HG03159 (cell line): ENCODE results near the gene KCNC4.

Experiments used
- ATAC-seq: cut with Tn5 transposase; IDR thresholded peaks from one replicate; pipeline ENCODE4 v1.9.1; 2021; ENCODE audit warnings: mild to moderate bottlenecking, moderate library complexity; ENCODE audit not compliant: unreplicated experiment

KCNC4 gene

DNA sequence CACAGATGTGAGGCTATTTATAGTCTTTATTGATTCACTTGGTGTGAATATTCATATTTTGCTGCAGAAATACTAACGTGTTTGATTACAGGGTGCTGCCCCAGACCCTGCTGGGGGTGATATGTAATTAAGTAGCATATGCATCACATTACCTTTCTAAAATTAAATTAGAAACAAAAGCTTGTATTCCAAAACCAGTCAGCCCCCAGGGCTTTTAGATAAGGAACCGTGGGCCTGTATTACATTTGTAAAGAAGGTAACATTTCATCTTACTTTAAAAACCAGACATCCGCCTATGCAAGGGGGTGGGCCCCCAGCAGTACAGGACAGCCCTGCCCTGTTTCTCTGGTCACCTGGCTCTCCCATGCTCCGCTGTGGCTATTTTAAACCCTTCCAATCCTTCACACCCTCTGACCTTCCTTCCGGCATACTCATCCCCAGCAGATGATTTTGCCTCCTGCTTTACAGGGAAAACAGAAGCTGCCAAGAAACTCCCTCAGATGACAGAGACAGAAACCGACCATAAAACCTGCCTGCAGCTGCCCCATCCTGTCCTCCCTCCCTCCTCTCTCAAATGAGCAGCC is 22.0 kb upstream of the KCNC4 start:
- ATAC-seq, result no peak

DNA sequence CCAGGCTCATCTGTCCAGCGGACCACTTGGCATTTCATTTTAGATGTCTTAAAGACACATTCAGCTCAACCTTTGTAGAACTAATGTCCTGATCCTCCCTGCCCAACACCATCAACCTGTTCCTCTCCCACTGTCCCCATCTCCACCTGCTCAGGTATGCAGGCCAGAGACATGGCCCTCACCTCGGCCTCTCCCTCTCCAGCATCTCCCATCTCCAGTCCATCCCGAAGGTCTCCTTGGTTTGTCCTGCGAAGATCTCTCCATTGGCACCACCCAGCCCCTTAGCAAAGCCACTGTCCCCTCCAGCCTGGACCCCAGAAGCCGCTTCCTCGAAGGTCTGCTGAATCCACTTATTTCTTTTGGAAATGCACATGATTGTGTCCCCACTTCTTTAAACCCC is 20.9 kb upstream of the KCNC4 start:
- ATAC-seq, result no peak

DNA sequence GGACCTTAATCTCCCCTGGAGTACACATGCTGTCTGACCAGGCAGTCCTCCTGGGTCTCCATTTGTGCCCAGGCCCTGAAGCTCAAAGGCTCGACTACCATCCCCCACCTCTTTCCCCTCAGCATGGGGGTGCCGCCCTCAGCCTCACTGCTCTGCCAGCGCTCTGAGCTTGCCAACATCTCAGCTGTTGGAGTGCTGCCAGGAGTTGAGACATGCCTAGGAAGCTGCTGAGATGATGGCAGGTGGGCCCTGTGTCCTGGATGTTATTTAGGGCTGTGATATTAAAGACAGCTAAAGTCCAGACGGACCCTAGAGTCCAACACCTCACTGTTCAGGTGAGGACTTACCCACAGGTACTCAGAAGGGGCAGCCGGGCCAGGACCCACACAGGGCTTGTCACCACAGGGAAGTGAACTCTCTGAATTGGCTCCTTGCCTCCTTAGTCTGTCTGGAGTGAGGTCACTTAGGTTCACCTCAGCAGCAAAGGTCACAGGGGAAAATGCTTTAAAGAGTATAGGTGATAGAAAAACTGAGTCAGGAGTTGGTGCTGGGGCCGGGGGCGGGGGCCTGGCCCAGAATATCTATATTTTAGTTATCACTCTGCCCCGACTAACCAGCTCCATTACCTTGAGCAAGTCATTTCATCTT is 19.7 kb upstream of the KCNC4 start:
- no peak for ATAC-seq

DNA sequence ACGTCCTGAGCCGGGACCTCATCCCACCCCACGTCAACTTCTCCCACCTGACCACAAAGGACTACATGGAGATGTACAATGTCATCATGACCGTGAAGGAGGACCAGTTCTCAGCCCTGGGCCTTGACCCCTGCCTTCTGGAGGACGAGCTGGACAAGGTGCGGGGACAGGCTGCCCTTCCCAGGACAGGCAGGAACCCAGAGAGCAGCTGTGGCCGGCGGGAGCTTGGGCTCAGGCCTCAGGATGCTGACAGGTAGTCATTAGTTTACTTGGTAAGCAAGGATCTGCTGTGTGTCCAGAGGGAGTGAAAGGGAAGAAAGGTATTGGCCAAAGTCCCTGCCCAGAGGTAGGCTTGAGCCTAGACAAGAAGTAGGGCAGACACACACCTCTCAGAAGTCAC is 17.6 kb upstream of the KCNC4 start:
- no peak for ATAC-seq

DNA sequence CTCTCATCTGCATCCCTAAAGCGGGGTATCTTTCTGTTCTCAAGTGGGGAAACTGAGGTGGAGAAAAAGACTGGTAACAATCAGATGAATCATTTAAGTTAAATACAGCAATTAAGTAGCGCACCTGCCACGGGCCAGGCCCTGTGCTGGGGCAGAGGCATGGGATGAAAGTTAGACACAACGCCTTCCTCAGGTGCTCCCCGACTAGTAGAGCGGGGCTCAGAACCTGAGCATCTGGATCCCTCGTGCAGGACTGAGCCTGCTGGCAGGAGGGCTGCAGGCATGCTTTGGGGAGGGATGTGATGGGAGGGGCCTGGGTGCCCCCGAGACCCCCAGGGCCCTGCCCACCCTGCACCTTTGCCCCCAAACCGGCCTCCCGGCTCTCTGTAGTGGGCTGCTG is 14.9 kb upstream of the KCNC4 start:
- ATAC-seq, result no peak

DNA sequence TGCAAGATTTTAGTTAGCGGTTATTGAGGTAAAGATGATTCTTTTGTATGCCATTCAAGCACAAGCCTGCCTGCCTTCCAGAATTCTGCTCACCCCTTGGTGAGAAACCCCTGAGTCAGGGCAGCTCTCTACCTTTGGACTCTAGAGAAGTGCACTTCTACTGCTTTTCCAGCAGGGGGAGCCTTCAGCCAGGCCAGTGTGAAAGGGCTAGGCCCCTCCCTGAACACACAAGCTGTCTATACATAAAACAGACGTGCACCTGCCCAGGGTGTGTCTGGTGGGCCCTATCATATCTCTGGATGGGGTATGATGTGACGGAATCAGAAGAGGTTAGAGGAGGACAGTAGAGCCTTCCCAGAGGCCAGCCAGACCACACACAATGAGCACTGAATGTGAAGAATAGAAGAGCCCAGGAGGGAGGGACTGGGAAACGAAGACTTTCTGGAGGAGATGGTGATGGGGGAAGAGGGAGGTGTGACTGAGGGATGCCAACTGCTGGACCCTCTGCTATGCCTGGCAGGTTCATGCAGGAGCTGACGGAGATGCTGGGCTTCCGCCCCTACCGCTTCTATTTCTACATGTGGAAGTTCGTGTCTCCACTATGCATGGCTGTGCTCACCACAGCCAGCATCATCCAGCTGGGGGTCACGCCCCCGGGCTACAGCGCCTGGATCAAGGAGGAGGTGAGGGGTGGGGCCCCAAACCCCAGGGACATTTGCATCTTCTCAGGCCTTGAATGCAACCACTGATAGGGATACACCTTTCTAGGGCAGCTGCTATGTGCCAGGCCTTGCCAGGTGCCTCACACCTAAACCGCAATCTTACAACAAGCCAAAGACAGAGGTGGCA is 13.0 kb upstream of the KCNC4 start:
- no peak for ATAC-seq

DNA sequence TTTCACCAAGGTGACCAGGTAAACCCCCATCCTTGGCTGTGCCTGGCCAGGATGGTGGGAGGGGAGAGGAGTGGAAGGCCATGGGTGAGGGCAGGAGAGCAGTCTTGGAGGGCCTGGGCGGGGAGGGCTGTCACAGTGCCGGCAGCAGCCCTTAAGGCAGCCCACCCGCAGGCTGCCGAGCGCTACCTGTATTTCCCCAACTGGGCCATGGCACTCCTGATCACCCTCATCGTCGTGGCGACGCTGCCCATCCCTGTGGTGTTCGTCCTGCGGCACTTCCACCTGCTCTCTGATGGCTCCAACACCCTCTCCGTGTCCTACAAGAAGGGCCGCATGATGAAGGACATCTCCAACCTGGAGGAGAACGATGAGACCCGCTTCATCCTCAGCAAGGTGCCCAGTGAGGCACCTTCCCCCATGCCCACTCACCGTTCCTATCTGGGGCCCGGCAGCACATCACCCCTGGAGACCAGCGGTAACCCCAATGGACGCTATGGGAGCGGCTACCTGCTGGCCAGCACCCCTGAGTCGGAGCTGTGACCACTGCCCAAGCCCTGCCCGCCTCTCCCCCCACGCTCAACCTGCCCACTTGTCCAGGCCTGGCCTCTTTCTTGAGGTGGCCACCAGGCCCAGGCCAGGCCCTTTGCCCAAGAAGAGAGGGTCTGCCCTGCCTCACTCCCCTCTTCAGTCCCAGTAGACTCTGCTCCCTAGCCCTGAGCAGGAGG is 12.0 kb upstream of the KCNC4 start:
- no peak for ATAC-seq

DNA sequence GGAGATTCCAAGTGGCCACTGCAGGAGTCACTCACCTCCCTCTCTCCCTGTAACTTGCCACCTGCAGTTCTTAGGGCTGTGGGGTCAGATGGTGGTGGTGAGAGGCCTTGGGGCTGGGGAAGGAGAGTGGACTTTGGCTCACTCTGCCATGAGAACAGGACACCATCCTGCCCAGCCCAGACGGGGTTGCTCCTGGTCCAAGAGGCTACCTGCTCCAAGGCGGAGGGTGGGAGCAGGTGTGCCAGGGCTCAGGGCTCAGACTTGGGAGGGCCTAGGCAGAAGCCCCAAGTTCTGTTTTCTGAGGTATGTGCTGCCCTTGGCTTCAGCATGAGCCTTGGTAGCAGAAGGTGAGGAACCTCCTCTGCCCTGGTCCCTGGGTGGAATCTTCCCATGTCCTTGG is 11.4 kb upstream of the KCNC4 start:
- no peak for ATAC-seq

DNA sequence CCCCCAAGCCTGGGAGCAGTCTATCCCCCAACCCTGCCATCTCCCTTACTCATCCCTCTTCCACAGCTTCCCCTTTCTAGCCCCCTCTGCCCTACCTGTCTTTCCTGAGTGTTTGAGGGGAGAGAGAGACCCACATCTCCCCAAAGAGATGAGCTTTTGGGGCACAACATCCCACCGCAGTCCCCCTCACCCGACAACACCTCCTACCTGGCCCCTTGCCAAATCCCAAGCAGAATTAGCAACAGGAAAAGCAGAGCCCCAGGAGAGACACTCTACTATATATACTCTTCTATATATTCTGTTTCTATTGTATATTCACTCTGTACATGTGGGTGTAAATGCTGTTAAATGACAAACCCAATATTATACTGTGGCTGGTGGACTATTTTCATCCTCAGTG is 9.9 kb upstream of the KCNC4 start:
- no peak for ATAC-seq

DNA sequence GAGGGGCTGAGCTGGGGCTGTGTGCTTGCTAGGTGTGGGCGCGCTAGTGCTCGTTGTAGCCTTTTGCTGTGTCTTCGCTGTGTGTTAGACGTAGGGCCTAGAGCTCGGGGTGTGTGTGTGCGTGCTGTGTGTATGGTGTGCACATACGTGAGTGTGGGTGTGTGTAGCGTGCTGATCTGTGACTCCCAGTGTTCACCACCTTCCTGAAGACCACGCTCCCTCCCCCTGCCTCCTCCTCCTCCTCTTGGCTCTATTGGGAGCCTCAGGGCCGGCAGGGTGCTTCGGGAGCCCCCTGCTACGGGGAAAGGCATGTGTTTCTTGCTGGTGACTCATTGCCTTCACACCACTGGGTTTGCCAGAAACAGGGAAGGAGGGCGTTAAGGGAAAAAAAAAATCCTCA is 9.4 kb upstream of the KCNC4 start:
- no peak for ATAC-seq

DNA sequence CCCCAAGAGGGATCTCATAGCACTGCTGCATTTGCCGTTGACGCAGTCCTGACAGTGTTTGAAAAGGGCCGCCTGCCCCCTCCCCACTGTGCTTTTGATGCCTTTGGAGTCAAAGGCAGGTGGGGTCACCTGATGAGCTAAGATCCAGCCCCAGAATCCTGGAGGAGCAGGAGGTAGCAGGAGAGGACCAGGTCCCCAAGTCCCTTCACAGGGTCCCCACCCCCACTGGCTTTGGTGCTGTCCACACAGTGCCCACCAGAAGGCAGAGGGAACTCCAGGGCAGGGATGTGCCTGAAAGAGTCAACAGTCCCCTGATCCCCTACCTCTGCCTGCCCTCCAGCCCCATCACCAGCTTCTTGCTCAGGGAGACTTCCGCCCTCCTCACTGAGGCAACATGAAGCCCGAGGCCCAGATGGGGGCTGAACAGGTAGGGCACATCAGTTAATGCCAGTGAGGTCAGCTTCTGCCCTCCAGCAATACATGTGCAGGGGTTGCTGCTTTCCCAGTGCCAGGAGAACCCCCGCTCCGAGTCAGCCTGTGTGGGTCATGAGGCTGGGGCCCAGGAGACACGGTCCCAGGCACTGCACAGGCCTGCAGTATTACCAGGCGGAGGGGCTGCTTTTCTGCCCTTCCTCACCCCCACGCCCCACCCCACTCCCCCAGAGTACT is 8.8 kb upstream of the KCNC4 start:
- ATAC-seq, result no peak

DNA sequence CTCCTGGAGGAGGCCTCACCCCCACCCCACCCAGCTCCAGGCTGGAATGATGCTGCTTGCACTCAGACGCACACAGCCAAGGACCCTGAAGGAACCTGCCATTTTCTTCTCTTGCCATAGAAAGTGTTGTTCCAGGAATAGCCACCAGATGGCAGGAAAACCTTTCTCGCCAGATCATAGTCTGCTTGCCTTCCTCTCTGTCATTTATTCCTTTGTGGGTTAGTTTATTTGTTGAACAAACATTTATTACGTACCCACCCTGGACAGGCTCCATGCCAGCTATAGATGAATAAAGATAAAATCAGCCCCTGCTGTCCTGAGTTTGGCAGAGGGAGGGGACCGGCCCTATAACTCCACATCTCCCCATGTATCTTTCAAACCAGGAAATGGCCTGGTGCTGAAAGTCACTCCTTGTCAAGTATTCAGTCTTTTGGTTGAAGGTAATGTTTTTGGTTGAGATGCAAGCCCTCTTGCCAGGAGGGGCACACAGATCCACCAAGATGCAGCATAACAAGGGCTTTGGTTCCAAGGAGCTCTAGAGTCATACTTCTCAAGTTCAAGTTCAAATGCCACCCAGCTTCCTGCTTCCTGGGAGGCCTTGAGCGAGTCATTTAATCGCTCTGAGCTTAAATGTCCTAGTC is 7.0 kb upstream of the KCNC4 start:
- ATAC-seq, result no peak

DNA sequence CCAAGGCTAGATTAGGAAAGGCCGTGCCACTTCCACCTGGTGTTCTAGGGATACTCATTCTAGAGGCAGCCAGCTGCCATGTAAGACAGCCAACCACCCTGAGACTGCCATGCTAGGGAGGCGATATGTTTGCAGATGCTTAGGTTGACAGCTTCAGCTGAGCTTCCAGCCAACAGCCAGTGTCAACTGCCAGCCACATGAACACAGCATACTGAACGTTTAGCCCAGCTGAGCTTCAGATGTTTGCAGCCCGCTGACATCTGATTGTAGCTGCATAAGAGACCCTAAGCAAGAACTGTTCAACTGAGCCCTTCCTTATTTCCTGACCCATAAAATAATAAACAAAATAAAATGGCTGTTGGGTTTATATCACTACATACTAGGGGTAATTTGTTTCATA is 5.0 kb upstream of the KCNC4 start:
- ATAC-seq, result no peak

DNA sequence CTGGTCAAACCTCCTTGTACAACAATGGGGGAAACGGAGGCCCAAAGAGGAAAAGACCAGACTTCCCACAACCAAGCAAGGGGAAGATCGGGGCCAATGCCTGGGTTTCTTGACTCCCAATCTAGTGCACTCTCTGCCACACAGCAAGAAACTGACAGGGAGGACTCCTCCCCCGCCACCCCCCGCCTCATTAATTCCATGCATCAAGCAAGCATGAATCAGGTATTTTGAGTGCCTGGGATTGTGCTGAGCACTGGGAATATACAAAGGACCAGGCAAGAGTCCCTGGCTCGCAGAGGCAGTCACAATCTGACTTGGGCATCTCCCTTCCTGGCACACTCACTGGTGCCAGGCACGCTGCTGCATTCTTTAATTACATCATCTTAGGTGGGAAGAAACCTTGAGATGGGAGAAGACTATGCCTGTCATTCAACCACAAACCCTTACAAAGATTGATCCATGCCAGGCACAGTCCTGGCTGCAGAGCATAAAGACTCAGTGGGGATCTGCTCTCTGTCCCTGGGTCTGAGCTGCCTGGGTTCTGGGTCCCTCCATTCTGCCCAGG is 4.4 kb upstream of the KCNC4 start:
- ATAC-seq, result no peak

DNA sequence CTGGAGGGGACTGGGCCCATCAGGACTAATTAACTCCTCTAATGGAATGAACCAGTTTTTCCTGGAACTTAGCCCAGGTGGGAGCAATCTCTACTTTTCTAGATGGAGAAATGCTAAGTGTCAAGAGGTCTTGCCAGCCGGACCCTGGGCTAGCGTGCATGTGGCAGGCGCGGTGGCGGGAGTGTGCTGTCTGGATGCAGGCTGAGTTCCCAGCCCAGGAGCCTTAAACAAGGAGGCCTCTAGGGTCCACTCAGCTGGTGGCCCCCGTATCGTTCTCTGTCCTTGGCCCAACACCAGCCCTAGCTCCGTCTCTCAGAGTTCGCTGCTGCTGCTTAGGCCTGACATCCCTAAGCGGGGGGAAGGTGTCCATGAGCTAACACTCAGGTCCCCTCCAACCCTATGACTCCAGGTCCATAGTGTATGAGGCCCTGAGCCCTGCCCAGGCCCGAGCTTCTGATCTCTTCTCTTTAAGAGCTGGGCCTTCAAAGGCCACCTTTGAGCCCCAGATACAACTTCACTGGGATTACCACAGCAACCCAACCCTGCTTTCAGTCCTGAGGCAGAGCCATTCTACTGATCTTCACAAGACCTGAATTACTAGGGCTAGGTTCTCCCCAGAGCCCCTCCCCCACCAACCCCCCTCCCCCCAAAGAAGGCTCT is 3.7 kb upstream of the KCNC4 start:
- no peak for ATAC-seq

DNA sequence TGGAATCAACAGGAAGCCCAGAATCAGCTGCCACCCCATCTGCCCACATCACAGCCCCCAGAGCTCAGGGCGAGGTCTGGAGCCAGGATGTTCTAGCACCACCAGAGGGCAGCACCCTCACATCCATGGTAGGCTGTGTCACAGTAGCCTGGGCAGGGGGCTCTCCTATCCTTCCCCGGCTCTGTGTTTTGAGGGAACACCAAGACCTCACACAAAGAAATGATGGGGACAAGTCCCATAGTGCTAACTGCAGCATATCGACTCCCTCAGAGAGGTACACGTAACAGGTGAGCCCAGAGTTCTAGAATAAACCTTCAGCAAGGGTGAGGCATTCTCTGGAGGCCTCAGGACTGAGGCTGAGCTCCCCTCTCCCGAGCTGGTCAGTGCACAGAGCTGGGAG is 2.3 kb upstream of the KCNC4 start:
- no peak for ATAC-seq

DNA sequence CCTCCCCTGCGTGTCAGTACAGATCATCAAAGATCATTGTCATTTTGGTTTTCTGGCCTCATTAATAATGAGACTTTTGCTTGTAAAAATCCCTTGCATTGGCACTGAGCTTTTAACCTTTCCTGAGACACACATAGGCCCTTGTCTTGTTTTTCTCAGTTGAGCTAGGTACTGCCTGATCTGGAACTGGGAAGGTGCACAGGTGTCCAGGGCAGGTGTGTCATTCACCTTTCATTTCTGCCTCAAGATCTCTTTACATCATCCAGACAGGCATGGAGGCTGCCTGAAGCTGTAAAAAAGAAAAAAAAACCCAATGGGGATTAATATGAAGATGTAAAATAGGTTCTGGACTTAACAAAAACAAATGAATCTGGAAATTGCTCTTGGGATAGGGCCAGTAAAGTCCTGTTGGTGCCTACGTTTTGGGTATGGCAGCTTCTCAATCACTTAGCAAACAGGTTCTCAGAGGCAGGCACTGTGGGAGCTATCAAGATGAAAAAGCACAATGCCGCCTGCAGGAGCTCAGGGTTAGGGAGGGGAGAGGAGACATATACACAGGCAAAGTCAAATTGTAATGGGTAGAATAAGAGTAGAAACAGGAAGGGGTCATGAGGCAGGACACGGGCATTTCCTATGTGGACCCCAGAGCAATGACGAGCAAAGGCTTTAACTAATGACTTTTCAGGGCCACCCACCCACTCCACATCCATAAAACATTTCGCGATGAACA is 1.0 kb upstream of the KCNC4 start:
- ATAC-seq, result no peak

DNA sequence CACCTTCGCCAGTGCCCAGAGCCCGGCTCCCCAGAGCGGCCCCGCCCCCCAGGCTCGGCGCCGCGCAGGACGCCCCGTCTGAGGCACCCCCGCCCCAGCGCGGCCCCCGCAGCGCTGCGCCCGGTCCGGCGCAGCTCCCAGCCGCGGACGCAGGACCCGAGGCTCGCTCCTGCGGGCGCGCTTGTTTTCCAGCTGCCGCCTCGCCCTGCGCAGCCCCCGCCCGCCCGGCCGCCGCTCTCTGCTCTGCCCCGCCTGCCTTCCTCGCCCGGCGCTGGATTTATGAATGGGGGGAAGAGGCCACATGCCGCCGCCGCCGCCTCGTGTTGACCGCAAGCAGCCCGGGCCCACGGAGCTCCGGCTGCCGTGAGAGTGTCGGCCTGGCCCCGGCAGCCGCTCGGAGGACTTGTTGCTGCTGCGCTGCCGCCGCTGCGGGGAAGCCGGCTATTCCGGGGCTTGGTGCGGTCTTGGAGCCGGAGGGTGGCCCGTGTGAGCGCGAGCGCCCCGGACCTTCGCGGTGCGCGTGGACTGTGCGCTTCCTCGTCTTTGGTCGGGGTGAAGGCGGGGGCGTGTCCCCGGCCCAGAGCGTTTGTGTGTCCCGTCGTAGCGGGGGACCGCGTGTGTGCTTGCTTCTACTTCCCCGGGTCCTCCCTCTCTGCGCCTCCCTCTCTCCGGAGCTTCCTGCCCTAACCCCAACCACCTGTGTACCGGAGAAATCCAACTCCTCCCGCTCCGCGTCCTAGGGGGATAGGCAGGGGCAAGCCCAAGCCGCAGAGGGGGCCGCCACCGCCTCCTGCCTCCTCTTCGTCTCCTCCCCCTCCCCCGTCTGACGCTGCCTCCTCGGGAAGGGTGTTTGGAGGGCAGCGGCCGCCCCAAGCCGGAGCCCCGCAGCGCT is 736 bp downstream of the KCNC4 start:
- peak; percentile 18 for ATAC-seq
